Parathyroid adenoma (tissue), 2 donors: Measurements from ENCODE around the gene DOCK3.
"Not testable (repeated sequence)": the region's sequence is repeated elsewhere in the genome, so short reads cannot be mapped to it uniquely, and the experiment has no call there.

ENCODE experiments used
- H2AFZ ChIP-seq: fragments of 300-600 bp; sonication (generic); one replicate; pipeline ENCODE4 v1.7.0; 2017; ENCODE audit warnings: antibody characterized with exemption, mild to moderate bottlenecking
- H3K27ac ChIP-seq: fragments of 300-600 bp; sonication (generic); one replicate; pipeline ENCODE4 v1.7.0; 2017
- H3K27me3 ChIP-seq: fragments of 300-600 bp; sonication (generic); one replicate; pipeline ENCODE4 v1.7.0; 2017; ENCODE audit warnings: low read length; ENCODE audit not compliant: control insufficient read depth, insufficient read depth
- H3K36me3 ChIP-seq: fragments of 300-600 bp; sonication (generic); one replicate; pipeline ENCODE4 v1.7.0; 2017; ENCODE audit warnings: low read length; ENCODE audit not compliant: control insufficient read depth, insufficient read depth
- H3K4me1 ChIP-seq: fragments of 300-600 bp; sonication (generic); one replicate; pipeline ENCODE4 v1.7.0; 2017; ENCODE audit warnings: control low read depth
- H3K4me2 ChIP-seq: fragments of 300-600 bp; sonication (generic); one replicate; pipeline ENCODE4 v1.7.0; 2017; ENCODE audit warnings: low read length
- H3K4me3 ChIP-seq: fragments of 300-600 bp; sonication (generic); one replicate; pipeline ENCODE4 v1.7.0; 2017; ENCODE audit warnings: low read depth, low read length
- H3K79me2 ChIP-seq: fragments of 300-600 bp; sonication (generic); one replicate; pipeline ENCODE4 v1.7.0; 2017; ENCODE audit warnings: control low read depth
- H3K9ac ChIP-seq: fragments of 300-600 bp; sonication (generic); one replicate; pipeline ENCODE4 v1.7.0; 2017; ENCODE audit warnings: mild to moderate bottlenecking
- H3K9me3 ChIP-seq: fragments of 300-600 bp; sonication (generic); one replicate; pipeline ENCODE4 v1.7.0; 2017; ENCODE audit warnings: low read length; ENCODE audit not compliant: control insufficient read depth
- TF ChIP-seq, protein P1 (sequence below): fragments of 300-600 bp; sonication (generic); IDR thresholded peaks from one replicate; pipeline ENCODE4 v1.7.0; 2017; ENCODE audit warnings: antibody characterized with exemption, mild to moderate bottlenecking
- donor health status: primary hyperparathyroidism.

The DOCK3 gene

GRCh38 chr3:51122944-51123343 lies 448.2 kb downstream of the DOCK3 start:
- no peaks in the 10 kb centered on the region for H3K4me1 ChIP-seq

GRCh38 chr3:51123531-51123930 lies 448.8 kb downstream of the DOCK3 start:
- no peak overlapping the region for H3K9ac ChIP-seq
- TF ChIP-seq, protein P1, sequence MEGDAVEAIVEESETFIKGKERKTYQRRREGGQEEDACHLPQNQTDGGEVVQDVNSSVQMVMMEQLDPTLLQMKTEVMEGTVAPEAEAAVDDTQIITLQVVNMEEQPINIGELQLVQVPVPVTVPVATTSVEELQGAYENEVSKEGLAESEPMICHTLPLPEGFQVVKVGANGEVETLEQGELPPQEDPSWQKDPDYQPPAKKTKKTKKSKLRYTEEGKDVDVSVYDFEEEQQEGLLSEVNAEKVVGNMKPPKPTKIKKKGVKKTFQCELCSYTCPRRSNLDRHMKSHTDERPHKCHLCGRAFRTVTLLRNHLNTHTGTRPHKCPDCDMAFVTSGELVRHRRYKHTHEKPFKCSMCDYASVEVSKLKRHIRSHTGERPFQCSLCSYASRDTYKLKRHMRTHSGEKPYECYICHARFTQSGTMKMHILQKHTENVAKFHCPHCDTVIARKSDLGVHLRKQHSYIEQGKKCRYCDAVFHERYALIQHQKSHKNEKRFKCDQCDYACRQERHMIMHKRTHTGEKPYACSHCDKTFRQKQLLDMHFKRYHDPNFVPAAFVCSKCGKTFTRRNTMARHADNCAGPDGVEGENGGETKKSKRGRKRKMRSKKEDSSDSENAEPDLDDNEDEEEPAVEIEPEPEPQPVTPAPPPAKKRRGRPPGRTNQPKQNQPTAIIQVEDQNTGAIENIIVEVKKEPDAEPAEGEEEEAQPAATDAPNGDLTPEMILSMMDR = no peak
- H3K27me3 ChIP-seq = no peaks in the 10 kb centered on the region

More at GRCh38 chr3:51122944-51123343, 448.2 kb downstream of the DOCK3 start:
- no peaks in the 10 kb centered on the region for H3K27me3 ChIP-seq
- H3K4me3 ChIP-seq = no peak overlapping the region
- H3K9me3 ChIP-seq = no peaks in the 10 kb centered on the region
- H3K36me3 ChIP-seq = no peaks in the 10 kb centered on the region
- H3K4me2 ChIP-seq = no peak overlapping the region
- H3K9ac ChIP-seq = no peak overlapping the region
- no peak overlapping the region for H2AFZ ChIP-seq
- TF ChIP-seq, protein P1 = no peak
- H3K27ac ChIP-seq = no peak overlapping the region
- H3K79me2 ChIP-seq = no peaks in the 10 kb centered on the region

DNA sequence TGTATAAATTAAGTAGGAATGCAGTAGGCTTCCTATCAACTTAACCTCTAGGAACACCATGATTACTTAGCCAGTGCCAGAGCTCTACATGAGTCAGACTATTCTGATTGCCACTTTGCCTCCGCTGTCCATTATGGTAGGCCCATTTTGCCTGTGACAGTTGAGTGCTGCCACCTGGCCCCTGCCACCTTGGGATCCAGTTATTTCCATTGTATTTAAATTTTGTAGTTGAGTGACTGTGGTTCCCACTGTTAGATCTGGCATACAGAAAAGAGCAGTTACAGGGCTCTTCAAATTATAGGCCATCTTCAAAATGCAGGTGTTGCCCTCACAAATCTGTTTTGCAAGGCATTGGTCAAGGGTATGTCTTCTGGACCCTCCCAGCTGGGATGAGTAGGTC lies 456.9 kb downstream of the DOCK3 start:
- H2AFZ ChIP-seq, H3K9me3 ChIP-seq, H3K4me1 ChIP-seq, H3K9ac ChIP-seq, H3K27me3 ChIP-seq, H3K36me3 ChIP-seq, H3K27ac ChIP-seq, H3K4me2 ChIP-seq, H3K79me2 ChIP-seq, H3K4me3 ChIP-seq: not testable (repeated sequence)

More at GRCh38 chr3:51123531-51123930, 448.8 kb downstream of the DOCK3 start:
- no peaks in the 10 kb centered on the region for H3K36me3 ChIP-seq
- no peak overlapping the region for H2AFZ ChIP-seq
- no peaks in the 10 kb centered on the region for H3K9me3 ChIP-seq
- no peak overlapping the region for H3K27ac ChIP-seq
- no peaks in the 10 kb centered on the region for H3K79me2 ChIP-seq
- H3K4me2 ChIP-seq = no peak overlapping the region
- H3K4me3 ChIP-seq = no peak overlapping the region
- no peaks in the 10 kb centered on the region for H3K4me1 ChIP-seq

DNA sequence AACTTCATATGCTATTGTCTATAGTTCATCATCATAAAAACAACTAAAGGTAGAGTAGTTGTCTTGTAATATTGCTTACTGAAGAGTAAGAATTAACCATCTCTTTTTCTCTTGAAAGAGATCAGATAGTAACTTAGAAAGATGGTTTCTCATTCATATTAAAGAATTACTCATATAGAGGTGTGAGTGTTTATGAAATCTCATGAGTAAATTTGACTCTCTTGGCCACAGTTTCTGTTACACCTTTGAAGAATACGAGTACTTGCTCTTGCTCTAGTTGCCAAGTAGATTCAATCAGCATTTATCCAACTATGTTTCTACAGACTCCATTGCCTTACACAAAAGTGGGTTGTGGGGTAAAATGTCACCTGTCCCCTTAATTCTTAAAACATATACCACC lies 463.0 kb downstream of the DOCK3 start:
- H3K79me2 ChIP-seq = no peaks in the 10 kb centered on the region

DNA sequence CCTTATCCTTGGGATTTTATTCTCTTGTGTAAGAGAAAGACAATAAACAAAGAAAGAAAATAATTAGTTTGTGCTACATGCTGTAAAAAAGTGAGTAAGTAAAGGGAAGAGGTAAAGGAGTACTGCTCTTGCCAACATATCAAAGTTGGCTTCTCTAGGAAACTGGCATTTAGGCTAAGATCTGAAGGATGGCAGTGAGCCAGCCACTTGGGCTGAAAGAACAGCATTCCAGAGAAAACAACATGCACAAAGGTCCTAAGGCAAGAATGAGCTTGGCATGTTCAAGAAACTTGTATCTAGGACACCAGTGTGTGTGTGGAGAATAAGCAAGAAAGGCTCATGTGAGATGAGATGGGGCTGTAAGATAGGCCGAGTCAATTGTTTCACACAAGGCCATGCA lies 464.9 kb downstream of the DOCK3 start:
- no peaks in the 10 kb centered on the region for H3K9me3 ChIP-seq
- H3K79me2 ChIP-seq = no peaks in the 10 kb centered on the region
- no peaks in the 10 kb centered on the region for H3K4me1 ChIP-seq
- H2AFZ ChIP-seq = no peak overlapping the region
- H3K36me3 ChIP-seq = no peaks in the 10 kb centered on the region
- H3K9ac ChIP-seq = no peak overlapping the region
- no peak overlapping the region for H3K4me2 ChIP-seq
- H3K27ac ChIP-seq = no peak overlapping the region
- H3K27me3 ChIP-seq = no peaks in the 10 kb centered on the region
- H3K4me3 ChIP-seq = no peak overlapping the region
- TF ChIP-seq, protein P1 = no peak

More for the DNA sequence above, 463.0 kb downstream of the DOCK3 start:
- Histone ChIP-seq H3K36me3 (no peaks in the 10 kb centered on the region), H3K9me3 (no peaks in the 10 kb centered on the region), H3K27me3 (no peaks in the 10 kb centered on the region), H3K4me1 (no peaks in the 10 kb centered on the region), H2AFZ (no peak overlapping the region), H3K9ac (no peak overlapping the region), H3K27ac (no peak overlapping the region), H3K4me2 (no peak overlapping the region), H3K4me3 (no peak overlapping the region)
- TF ChIP-seq, protein P1 = no peak
